Measurements from ENCODE around the gene PLEKHG4.

Gene PLEKHG4

DNA sequence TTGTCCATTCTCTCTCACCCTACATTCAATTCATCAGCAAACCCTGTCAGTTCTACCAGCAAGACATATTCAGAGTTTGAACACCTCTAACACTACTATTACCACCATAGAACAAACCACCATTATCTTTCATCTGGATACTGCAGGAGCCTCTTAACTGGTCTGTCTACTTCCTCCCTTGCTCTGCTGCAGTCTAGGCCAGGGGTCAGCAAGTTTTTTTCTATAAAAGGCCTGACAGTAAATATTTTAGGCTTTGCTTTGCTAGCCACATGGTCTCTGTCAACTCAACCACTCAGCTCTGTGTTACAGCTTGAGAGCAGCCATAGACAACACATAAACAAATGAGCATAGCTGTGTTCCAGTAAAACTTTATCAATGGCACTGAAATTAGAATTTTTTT lies 33.4 kb downstream of the PLEKHG4 start:
- no peaks in the 10 kb centered on the region for H3K27me3 Mint-ChIP-seq
- ATAC-seq (replicated peaks; ENCODE audit: extremely low read depth, poor library complexity, severe bottlenecking) (no peak), DNase-seq (ENCODE audit: low spot score in 2 of 2) (no peak)
- no peak overlapping the region for H3K4me3 Mint-ChIP-seq
- no peak overlapping the region for H3K27ac Mint-ChIP-seq (ENCODE audit: low read depth)
- H3K36me3 Mint-ChIP-seq (ENCODE audit: insufficient read depth), result no peaks in the 10 kb centered on the region
- H3K4me1 Mint-ChIP-seq, result peaks cover 5% of the 10 kb centered on the region
- no peaks in the 10 kb centered on the region for H3K9me3 Mint-ChIP-seq

DNA sequence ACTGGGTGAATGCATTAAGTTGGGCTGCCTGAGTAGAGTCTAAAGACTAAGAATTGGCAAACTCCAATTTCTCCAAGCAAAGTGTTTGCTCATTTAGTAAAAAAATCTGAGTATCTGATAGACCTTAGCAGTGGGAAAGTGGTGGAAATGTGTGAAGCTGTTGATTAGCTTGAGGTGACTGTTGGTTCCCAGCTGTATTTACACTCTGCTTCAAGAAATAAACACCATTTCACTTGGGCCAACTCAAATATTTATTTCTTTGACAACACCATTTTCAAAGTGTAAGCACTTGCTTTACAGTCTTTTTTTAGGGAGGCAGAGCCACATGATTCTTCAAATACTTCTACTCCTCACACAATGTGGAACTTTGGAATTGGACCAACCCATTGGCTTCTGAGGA lies 38.5 kb downstream of the PLEKHG4 start:
- Mint-ChIP-seq H3K9me3 (no peaks in the 10 kb centered on the region), H3K27ac (ENCODE audit: low read depth) (no peak overlapping the region), H3K4me3 (no peak overlapping the region), H3K4me1 (no peaks in the 10 kb centered on the region), H3K27me3 (peaks cover 28% of the 10 kb centered on the region), H3K36me3 (ENCODE audit: insufficient read depth) (no peaks in the 10 kb centered on the region)
- DNase-seq (ENCODE audit: low spot score in 2 of 2) (no peak), ATAC-seq (replicated peaks; ENCODE audit: extremely low read depth, poor library complexity, severe bottlenecking) (no peak)

DNA sequence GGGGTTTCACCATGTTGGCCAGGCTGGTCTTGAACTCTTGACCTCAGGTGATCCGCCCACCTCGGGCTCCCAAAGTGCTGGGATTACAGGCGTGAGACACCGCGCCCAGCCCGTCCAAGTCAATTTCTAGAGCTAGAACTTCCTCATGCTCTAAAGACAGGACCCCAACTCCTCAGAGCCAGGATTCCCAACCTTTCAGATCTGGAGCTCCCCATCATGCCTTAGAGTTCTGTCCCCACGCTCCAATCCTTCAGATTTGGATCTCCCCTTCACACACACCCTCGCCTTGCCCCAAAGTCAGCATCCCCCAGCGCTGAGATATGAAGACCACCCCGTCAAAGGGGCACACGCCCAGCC lies 46.8 kb downstream of the PLEKHG4 start:
- peak overlapping the region; percentile 79 for H3K4me3 Mint-ChIP-seq
- H3K27me3 Mint-ChIP-seq, result peaks cover 24% of the 10 kb centered on the region
- ATAC-seq (replicated peaks; ENCODE audit: extremely low read depth, poor library complexity, severe bottlenecking), result no peak
- H3K36me3 Mint-ChIP-seq (ENCODE audit: insufficient read depth), result no peaks in the 10 kb centered on the region
- no peaks in the 10 kb centered on the region for H3K9me3 Mint-ChIP-seq
- DNase-seq (ENCODE audit: low spot score in 2 of 2), result no peak
- H3K4me1 Mint-ChIP-seq, result peaks cover 11% of the 10 kb centered on the region
- no peak overlapping the region for H3K27ac Mint-ChIP-seq (ENCODE audit: low read depth)

DNA sequence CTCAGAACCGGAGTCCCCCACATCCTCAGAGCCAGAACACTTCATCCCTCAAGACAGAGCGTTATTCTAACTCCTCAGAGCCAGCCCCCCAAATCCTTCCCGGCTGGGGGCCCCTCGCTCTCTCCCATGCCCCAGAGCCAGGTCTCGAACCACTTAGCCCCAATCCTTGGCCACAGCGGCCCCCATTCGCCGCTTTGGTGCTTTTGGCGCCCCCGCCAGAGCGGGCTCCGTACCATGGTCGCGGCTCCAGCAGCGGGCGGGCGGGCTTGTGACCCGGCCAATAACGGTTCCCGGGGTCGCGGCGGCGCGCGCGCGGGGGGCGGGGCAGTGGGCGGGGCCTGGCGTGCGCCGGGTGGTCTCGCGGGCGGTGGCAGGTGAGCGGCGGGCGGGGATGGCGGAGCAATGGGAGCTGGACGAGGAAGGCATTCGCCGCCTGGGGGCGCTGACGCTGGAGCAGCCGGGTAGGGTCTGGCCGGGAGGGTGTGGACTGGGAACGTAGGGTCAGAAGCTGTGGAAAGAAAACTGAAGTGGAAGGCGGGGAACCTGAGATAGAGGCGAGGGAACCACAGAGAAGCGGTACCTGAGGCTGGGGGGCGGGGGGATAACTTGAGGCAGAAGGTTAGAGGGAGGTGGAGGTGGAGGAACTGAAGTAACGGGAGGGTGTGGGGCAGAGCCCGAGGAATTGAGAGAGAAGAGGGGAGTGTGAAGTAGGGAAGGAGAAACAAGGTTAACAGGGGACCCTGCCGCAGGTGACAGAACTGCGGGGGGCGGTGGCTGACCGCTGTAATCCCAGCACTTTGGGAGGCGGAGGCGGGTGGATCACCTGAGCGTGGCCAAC lies 47.4 kb downstream of the PLEKHG4 start, which contains the start of the genes KCTD19 and LRRC36:
TSS of gene KCTD19 (minus strand) at position 270 of the 838 bp plus-strand sequence. CDS start at position 236, 34 bp downstream.
TSS of gene LRRC36 (plus strand) at position 344 of the 838 bp plus-strand sequence. CDS start at position 392, 48 bp downstream.
- Mint-ChIP-seq H3K27ac (ENCODE audit: low read depth) (no peak within 1 kb of the TSS), H3K36me3 (ENCODE audit: insufficient read depth) (no peaks in the 10 kb centered on the region)

DNA sequence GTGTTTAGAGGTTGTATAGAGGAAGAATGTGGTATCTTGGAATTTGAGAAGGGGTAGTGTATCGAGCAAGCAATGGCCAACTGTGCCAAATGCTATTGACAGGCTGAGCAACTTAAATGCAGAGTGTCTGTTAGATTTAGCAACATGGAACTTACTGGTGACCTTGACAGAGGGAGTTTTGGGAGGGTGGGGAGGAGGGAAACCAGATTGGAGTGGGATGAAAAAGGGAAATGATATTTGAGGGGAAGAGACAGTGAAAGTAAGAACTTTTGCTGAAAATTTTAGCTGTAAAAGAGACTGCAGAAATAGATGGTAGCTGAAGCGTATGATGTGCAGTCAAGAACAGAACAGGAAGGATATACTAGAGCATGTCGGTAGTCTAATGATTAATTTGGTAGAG lies 48.4 kb downstream of the PLEKHG4 start:
- Mint-ChIP-seq H3K4me1 (peaks cover 11% of the 10 kb centered on the region), H3K4me3 (no peak overlapping the region), H3K27ac (ENCODE audit: low read depth) (no peak overlapping the region), H3K36me3 (ENCODE audit: insufficient read depth) (no peaks in the 10 kb centered on the region), H3K9me3 (no peaks in the 10 kb centered on the region), H3K27me3 (peaks cover 14% of the 10 kb centered on the region)
- ATAC-seq (replicated peaks; ENCODE audit: extremely low read depth, poor library complexity, severe bottlenecking) (no peak), DNase-seq (ENCODE audit: low spot score in 2 of 2) (no peak)

More for the DNA sequence above, 47.4 kb downstream of the PLEKHG4 start, which contains the start of the genes KCTD19 and LRRC36:
- DNase-seq (ENCODE audit: low spot score in 2 of 2) (peak; percentile 42 to 47), ATAC-seq (replicated peaks; ENCODE audit: extremely low read depth, poor library complexity, severe bottlenecking) (peak; percentile 59)
- no peaks in the 10 kb centered on the region for H3K9me3 Mint-ChIP-seq
- H3K4me1 Mint-ChIP-seq, result peaks cover 11% of the 10 kb centered on the region
- H3K4me3 Mint-ChIP-seq, result peak within 1 kb of the TSS; percentile 79
- peaks cover 18% of the 10 kb centered on the region for H3K27me3 Mint-ChIP-seq

DNA sequence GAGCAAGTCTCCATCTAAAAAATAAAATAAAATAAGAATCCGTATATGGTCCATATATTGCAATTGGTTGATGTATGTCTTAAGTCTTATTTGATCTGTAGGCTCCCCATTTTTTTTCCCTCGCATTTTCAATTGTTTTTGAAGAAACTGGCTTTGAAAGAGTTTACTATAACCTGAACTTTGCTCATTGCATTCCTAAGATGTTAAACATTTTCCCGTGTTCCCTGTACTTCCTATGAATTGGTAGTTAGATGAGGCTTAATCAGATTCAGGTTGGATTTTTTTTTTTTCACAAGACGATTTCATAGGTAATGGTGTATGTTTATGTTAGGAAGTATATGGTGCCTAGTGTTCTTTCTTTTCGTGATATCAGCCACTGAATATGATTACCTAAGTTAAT lies 50.6 kb downstream of the PLEKHG4 start:
- ATAC-seq (replicated peaks; ENCODE audit: extremely low read depth, poor library complexity, severe bottlenecking) (no peak), DNase-seq (ENCODE audit: low spot score in 2 of 2) (no peak)
- Mint-ChIP-seq H3K27ac (ENCODE audit: low read depth) (no peak overlapping the region), H3K4me1 (peaks cover 11% of the 10 kb centered on the region), H3K27me3 (no peaks in the 10 kb centered on the region), H3K36me3 (ENCODE audit: insufficient read depth) (no peaks in the 10 kb centered on the region), H3K9me3 (no peaks in the 10 kb centered on the region), H3K4me3 (no peak overlapping the region)

DNA sequence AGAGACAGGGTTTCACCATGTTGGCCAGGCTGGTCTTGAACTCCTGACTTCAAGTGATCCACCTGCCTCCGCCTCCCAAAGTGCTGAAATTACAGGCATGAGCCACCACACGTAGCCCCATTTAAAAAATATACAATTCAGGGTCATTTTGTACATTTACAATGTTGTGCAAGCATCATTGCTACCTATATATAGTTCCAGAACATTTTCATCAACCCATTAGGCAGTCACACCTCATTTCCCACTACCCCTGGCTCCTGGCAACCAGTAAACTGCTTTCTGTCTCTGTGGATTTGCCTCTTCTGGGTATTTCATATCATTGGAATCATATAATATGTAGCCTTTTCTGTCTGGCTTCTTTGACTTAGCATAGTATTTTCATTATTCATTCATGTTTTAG lies 54.0 kb downstream of the PLEKHG4 start:
- Mint-ChIP-seq H3K27ac (ENCODE audit: low read depth) (no peak overlapping the region), H3K27me3 (no peaks in the 10 kb centered on the region), H3K36me3 (ENCODE audit: insufficient read depth) (no peaks in the 10 kb centered on the region), H3K4me1 (no peaks in the 10 kb centered on the region), H3K9me3 (no peaks in the 10 kb centered on the region), H3K4me3 (no peak overlapping the region)
- ATAC-seq (replicated peaks; ENCODE audit: extremely low read depth, poor library complexity, severe bottlenecking) (no peak), DNase-seq (ENCODE audit: low spot score in 2 of 2) (no peak)

DNA sequence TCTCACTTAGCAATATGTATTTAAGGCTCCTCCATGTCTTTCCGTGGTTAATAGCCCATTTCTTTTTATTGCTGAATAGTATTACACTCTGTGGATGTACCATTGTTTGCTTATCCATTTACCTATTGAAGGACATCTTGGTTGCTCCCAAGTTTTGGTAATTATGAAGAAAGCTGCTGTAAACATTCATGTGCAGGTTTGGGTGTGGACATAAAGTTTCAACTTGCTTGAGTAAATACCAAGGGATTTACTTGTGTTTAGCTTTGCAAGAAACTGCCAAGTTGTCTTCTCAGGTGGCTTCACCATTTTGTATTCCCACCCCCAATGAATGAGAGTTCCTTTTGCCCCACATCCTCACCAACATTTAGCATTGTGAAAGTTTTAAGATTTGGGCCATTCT lies 56.8 kb downstream of the PLEKHG4 start:
- H3K9me3 Mint-ChIP-seq, result no peaks in the 10 kb centered on the region
- no peak for DNase-seq (ENCODE audit: low spot score in 2 of 2)
- H3K4me1 Mint-ChIP-seq, result no peaks in the 10 kb centered on the region
- no peak overlapping the region for H3K4me3 Mint-ChIP-seq
- no peak for ATAC-seq (replicated peaks; ENCODE audit: extremely low read depth, poor library complexity, severe bottlenecking)
- H3K27me3 Mint-ChIP-seq, result no peaks in the 10 kb centered on the region
- H3K27ac Mint-ChIP-seq (ENCODE audit: low read depth), result no peak overlapping the region
- no peaks in the 10 kb centered on the region for H3K36me3 Mint-ChIP-seq (ENCODE audit: insufficient read depth)

DNA sequence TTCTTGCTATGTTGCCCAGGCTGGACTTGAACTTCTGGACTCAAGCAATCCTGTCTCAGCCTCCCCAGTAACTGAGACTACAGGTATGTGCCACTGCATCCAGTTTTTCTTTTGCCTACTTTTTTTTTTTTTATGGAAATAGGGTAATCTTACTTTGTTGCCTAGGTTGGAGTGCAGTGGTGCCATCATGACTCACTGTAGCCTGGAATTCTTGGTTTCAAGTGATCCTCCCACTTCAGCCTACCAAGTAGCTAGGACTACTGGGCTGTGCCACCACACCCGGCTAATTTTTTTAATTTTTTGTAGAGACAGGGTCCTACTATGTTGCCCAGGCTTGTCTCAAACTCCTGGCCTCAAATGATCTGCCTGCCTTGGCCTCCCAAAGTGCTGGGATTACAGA lies 57.3 kb downstream of the PLEKHG4 start:
- DNase-seq (ENCODE audit: low spot score in 2 of 2), result no peak
- no peaks in the 10 kb centered on the region for H3K4me1 Mint-ChIP-seq
- no peak overlapping the region for H3K4me3 Mint-ChIP-seq
- no peaks in the 10 kb centered on the region for H3K27me3 Mint-ChIP-seq
- H3K9me3 Mint-ChIP-seq, result no peaks in the 10 kb centered on the region
- no peak overlapping the region for H3K27ac Mint-ChIP-seq (ENCODE audit: low read depth)
- peaks cover 2% of the 10 kb centered on the region for H3K36me3 Mint-ChIP-seq (ENCODE audit: insufficient read depth)
- ATAC-seq (replicated peaks; ENCODE audit: extremely low read depth, poor library complexity, severe bottlenecking), result no peak

Data from central memory CD8-positive, alpha-beta T cell (primary cell).